OCI-M2 (cell line): ENCODE measurements around the gene SYPL1.

Experiments
- DNase-seq: peaks from one replicate; lab custom pipeline; 2025; ENCODE audit not compliant: unreplicated experiment; lab: John Stamatoyannopoulos, UW

SYPL1 gene

DNA sequence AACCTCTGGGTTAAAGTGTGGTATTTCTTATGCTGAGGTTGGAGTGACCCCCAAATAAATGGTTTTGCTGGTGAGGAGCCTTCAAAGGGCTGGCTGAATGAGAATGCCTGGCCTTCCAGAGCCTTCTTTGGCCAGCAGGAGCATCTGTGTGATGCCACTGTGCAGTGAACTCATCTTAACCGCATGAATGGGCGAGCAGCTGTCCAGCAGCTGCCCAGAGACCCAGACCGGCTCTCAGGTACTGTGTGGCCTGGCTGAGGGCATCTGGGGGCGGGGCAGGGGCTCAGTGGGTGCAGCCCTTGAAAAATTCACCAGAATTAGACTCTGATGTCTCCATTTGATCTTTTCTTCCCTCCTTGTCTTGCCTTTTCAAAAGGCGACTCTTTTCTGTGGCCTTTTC is 59.0 kb downstream of the SYPL1 start:
- DNase-seq = no peak

DNA sequence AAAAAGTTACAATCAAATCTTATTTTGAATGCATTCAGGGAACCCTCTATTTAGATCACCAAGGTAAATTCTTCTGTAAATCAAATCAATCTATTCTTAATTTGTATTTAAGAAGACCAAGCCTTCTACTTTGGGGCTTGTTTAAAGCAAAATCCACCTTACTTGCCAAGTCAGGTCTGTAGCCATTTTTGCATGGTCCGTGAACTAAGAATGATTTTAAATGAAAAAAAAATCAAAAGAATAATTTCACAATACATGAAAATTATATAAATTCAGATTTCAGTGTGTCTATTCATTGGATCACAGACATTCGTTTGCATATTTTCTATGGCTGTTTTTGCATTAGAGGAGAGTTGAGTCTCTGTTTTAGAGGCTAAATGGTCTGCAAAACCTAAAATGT is 59.4 kb downstream of the SYPL1 start:
- DNase-seq = no peak

DNA sequence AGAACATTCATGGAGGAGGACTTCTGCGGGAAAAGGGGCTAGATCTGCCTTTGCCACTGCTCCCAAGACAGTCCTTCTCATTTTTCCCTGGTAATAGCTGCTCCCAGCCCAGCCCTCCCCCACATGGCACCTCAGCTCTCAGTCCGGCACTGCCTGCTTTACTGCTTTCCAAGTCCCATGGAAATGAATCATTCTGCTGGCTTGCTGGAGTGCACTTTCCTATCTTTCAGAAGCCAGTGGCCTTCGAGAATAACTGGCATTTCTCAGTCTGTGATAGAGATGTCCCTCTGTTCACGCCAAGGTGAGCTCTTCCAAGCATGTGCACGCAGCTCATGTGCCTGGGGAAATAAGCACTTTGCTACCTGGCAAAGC is 61.4 kb downstream of the SYPL1 start:
- DNase-seq = no peak

DNA sequence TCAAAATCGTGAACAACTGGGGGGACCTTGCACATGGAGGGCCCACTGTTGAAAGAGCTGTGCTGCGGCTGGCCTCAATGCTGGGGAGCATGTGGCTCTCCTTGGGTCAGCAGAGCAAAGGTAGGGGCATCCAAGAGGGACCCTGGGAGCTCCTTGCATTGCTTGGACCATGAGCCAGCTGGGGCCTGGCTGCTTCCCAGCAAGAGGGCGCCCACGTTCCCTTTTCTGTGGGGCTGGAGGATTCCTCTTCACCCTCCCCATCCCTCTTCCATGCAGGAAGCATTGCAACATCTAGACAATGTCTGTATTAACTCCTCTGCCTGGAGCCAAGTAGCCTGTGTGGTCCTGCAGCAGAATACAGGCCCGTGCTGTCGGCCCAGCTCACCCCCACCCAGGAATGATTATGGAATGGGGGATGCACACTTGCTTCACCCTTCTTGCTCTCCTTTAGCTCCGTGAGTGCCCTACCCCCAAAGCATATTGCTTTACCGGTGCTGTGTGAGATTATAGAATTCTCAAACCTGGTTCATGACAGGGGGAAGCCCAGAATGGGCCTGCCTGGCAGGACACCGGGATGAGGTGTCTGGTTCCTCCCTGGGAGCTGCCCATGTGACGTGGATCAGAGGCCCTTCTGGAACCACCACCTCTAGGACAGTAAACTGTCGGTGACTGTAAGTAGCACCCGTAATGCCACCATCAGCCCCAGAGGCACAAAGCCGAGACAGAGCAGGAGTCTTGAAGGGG is 61.9 kb downstream of the SYPL1 start:
- DNase-seq = no peak

DNA sequence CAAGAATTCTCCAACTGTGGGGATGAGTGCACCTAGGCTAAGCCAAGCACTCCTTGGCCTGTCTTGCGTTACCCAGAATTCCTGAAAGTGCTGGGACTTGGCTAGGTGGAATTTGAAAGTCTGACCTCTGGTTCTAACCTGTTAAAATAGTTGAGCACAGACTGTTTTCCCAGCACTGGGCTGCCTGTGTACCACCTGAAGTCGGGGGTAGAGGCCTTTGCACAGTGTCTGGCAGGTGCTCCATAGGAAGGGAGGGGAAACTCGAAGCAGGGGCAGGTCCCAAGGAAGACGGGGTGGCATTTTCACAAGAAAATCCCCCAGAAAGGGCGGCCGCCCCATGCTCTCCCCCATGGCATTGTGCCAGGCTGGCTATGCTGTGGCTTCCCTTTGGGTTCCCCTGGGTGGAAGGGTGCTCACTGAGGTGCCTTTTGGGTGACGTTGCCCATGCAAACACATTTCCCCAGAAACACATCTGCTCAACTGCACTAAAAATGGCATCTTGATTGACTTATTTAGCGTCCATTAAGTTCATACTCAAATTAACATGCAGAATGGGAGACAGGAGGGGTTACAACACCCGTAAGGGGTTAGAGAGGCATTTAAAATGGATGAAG is 62.9 kb downstream of the SYPL1 start:
- DNase-seq = no peak

DNA sequence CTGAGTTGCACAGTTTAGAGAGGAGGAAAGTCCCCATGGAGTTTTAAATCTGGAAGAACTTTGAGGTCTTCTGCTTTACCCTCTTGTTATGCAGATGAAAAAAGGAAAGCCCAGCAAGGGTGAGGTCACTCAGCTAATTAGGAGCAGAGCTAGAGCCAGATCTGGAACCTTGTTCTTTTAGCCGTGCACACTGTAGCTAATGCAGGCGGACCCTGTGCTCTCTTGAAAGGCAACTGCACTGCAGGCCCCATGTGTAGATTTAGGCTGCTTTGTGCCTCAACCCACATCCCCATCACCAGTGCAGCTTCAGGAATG is 63.4 kb downstream of the SYPL1 start:
- DNase-seq = no peak

DNA sequence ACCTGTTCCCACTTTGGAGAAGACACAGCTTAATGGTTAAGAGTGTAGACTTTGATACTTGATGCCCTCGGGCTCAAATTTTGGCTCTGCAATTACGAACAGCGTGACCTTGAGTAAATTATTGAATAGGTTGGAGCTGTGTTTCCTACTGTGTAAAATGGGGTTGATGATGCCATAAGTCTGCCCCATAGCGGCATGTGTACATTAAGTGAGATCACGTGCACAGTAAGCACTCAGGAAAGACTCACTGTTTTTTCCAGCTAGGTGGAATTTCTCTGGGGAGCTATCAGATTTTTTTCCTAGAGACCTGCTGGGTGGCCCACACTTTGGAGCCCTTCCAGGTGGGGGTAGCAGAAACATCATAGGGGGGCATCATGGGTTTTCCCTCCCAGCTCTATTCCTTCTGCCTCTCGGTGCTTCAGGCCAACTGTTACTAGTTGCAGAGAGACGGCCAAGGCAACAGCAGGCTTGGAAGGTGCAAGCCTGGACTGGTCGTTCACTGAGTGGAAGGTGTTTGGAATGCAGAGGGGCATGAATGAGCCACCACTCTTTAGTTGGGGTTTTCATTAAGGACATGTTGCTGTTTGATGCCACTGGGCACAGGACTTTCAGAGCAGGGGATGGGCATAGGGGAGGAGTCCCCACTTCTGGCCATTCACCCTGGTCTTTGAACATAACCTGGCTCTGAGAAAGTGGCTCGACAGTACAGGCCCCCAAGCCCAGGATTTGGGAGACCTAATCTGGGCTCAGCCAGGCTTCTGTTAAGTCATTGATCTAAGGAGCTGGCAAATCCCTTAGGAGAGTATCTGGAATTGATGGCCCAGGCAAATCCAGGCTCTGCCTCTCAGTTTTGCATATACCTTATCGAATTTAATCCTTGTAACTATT is 64.0 kb downstream of the SYPL1 start:
- no peak for DNase-seq

DNA sequence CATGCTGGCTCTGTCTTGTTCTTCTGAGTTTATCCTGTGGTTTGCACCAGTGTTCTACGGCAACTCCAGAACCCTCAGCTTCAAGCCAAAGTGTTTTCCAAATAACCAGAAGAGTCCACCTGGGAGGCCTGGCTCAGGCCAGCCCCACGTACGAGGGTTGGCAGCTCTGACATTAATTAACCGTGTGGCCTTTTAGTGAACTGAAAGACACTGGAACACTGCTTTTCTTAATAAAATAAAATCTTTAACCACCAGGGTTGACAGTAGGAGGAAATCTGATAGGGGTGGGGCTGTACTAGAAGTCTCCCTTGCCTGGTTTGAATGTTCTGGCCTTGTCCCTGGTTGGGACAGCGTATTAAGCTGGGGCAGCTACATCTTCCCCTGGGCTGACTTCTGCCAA is 64.9 kb downstream of the SYPL1 start:
- DNase-seq = no peak

DNA sequence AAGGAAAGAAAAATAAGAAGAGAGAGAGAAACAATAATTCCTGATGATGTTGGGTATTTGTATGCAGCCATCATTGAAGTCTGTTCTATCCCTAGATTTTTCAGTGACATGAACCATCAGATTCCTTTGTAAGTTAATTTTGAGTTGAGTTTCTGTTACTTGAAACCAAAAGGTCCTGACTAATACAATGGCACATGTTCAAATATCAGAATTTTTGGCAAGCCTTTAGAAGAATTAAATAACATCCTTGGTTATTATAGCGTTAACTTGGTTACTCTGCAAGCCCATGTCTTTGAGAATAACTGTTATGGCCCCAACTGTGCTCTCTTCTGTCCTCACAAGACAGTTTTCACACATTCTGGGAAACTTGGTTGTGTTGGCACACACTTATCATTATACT is 66.5 kb downstream of the SYPL1 start:
- DNase-seq = no peak

DNA sequence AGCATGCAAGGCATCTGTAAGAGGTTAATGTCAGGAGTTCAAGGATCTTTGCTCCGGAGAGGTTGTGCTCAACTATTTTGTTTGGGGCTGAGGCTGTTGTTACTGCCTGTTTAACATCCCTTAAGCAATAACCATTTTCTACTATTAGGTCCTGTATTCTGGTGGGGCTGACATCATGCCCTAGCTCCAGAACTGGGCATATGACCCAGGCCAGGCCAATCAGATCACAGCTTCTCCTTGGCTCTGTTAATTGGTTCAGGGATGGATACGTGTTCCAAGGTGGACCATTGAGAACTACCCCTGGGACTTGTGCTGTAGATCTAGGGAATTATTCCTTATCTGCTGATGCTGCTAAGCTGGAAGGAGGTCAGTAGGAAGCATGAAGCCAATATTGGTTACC is 67.0 kb downstream of the SYPL1 start:
- DNase-seq = no peak

DNA sequence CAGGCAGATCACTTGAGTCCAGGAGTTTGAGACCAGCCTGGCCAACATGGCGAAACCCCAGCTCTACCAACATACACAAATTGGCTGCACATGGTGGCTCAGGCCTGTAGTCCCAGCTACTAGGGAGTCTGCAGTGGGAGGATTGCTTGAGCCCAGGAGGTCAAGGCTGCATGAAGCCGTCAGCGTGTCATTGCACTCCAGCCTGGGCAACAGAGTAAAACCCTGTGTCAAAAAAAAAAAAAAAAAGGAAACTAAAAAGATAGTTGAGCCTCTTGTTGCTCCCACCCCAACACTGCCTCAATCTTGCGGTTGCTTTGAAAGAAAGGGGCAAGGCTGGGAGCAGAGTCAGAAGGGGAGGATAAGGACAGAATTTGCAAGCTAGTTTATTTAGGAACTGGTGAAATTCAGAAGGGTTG is 69.9 kb downstream of the SYPL1 start:
- DNase-seq = no peak

DNA sequence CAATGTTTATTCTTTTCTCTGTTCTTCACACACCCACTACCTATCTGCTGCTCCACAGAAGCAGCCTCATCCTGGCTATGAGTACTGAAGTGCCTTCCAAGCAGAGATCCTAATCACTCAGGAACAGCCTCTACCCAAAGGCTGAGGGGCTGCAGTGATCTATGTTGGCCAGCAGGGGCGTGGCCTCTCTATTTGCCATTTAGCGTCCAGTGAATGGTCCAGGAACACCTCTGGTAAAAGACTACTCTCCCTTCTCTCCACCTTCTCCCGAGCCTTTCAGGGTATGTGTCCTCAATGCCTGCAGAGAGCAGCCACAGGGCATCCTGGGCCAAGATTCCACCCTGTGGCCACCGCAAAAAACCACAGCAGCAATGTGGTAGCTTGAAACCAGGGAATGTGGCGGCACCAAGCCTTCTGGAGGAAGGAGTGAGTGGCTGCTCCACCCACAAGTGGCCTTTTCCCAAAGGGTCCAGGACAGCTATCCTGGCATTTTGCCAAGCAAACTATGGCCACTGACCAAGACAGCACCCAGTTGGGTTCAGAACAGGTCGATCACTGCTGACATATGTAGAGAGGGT is 70.9 kb downstream of the SYPL1 start:
- no peak for DNase-seq
